PFSK-1 (cell line): ENCODE measurements around the gene NFATC3.

Experiments used
- FOXP2 ChIP-seq: optimal IDR thresholded peaks from 2 replicates; pipeline ENCODE3; 2011; ENCODE audit warnings: borderline replicate concordance, control low read depth, inconsistent platforms; ENCODE audit not compliant: insufficient read depth; ENCODE audit errors: extremely low read length, extremely low read depth
- POLR2AphosphoS5 ChIP-seq: IDR thresholded peaks from 2 replicates; pipeline ENCODE4 v1.6.1; 2012; ENCODE audit warnings: low read depth, mild to moderate bottlenecking, control low read depth, low read length, moderate library complexity
- REST ChIP-seq, 2 experiments: IDR thresholded peaks; 2 replicates each; pipeline versions ENCODE4 v1.6.1 to v1.8.0; 2011 to 2012; ENCODE audit warnings: low read depth in 2 of 2, low read length in 2 of 2, control low read depth in 1 of 2, inconsistent platforms in 1 of 2, mild to moderate bottlenecking in 1 of 2, moderate library complexity in 1 of 2; ENCODE audit not compliant: insufficient read depth in 1 of 2
- SIN3A ChIP-seq: IDR thresholded peaks from 2 replicates; pipeline ENCODE4 v1.6.1; 2012; ENCODE audit warnings: mild to moderate bottlenecking, low read length, moderate library complexity, borderline replicate concordance; ENCODE audit not compliant: insufficient read depth
- TAF1 ChIP-seq: IDR thresholded peaks from 2 replicates; pipeline ENCODE4 v1.6.1; 2012; ENCODE audit warnings: low read length, control low read depth, borderline replicate concordance; ENCODE audit not compliant: insufficient read depth

Gene NFATC3

DNA sequence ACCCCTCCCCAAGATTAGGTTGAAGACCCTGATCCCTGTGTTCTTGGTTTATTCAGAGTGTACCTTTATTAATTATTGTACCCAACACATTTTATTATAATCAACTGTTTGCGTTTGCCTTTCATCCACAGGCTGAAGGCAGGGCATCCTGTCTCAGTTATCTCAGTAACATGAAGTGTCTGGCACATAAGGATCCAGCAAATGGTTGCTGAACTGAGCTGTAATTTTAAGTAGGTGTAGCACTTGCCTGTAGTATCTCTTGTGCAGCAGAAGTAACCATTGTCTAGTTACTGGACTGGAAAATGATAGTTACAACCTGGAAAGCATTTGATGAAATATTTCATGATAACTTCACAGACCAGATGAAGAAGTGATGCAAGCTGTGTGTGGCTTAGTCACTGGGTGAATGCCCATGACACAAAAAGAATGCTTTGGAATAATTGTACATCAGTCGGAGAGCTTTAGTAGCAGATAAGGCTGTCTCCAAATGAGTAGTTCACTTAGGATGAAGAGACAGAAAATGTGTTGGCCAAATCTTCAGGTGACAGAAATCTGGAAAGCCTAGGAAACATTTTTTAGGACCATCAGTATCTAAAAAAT, 94.1 kb downstream of the NFATC3 start:
- TF ChIP-seq REST (IDR thresholded peaks at IDR 0.05; ENCODE audit: insufficient read depth in 1 of 2, low read depth in 2 of 2, low read length in 2 of 2) (no peak), FOXP2 (no peak), SIN3A (no peak), TAF1 (no peak), POLR2AphosphoS5 (no peak)

- no peak for TF ChIP-seq FOXP2
- no peak for TF ChIP-seq REST (IDR thresholded peaks at IDR 0.05; ENCODE audit: insufficient read depth in 1 of 2, low read depth in 2 of 2, low read length in 2 of 2)
- no peak for TF ChIP-seq POLR2AphosphoS5
- TF ChIP-seq SIN3A, result no peak
- TF ChIP-seq TAF1, result no peak
Measured at GRCh38 chr16:68179855-68180254, 94.7 kb downstream of the NFATC3 start.

- no peak for TF ChIP-seq SIN3A
- no peak for TF ChIP-seq TAF1
- no peak for TF ChIP-seq POLR2AphosphoS5
- TF ChIP-seq FOXP2, result no peak
- no peak for TF ChIP-seq REST (IDR thresholded peaks at IDR 0.05; ENCODE audit: insufficient read depth in 1 of 2, low read depth in 2 of 2, low read length in 2 of 2)
Measured at GRCh38 chr16:68183046-68183445, 97.9 kb downstream of the NFATC3 start.

DNA sequence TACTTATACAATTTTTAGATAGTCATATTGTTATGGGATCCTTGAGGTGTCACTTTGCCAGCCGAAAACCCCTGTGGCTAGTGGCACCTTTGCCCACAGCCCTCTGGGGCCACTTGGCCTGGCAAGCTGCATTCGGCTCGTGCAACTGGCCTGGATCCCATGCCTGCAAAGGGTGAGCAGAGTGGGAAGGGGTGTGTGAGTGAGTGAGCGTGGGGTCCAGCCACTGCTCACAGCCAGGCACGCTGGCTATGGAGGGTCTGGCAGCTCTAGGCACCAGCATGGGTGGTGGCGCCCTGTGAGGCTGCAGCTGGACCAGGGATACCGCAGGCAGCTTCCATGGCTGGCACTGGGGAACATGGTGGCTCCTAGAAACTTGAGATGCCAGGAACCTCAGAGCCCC, 101.7 kb downstream of the NFATC3 start:
- TF ChIP-seq SIN3A (no peak), FOXP2 (no peak), TAF1 (no peak), POLR2AphosphoS5 (no peak), REST (IDR thresholded peaks at IDR 0.05; ENCODE audit: insufficient read depth in 1 of 2, low read depth in 2 of 2, low read length in 2 of 2) (no peak)

DNA sequence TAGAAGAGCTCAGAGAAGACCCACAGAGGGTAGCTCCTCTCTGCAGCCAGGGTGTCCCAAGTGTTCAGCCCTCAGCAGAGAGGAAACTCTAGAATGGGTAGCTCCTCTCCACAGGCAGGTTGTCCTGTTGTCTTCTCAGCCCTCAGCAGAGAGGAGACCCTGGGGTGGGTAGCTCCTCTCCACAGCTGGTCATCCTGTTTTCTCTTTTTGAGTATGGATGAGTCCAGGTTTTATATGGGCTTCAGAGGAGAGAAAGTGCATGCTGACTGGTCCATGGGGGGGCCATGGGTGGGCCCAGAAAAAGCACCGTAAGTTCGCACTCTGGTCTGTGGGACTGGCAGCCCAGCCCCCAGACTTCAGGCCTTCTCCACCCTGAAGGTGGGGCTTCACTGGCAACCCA, 102.3 kb downstream of the NFATC3 start:
- no peak for TF ChIP-seq FOXP2
- TF ChIP-seq SIN3A, result no peak
